HG02759 (cell line): Measurements from ENCODE around the gene SLC9A2.

Source experiments
- ATAC-seq: cut with Tn5 transposase; IDR thresholded peaks from one replicate; pipeline ENCODE4 v1.9.1; 2021; ENCODE audit warnings: mild to moderate bottlenecking, moderate library complexity; ENCODE audit not compliant: unreplicated experiment

The SLC9A2 gene

GRCh38 chr2:102618452-102619413 lies 620 bp upstream of the SLC9A2 start:
- ATAC-seq = no peak

DNA sequence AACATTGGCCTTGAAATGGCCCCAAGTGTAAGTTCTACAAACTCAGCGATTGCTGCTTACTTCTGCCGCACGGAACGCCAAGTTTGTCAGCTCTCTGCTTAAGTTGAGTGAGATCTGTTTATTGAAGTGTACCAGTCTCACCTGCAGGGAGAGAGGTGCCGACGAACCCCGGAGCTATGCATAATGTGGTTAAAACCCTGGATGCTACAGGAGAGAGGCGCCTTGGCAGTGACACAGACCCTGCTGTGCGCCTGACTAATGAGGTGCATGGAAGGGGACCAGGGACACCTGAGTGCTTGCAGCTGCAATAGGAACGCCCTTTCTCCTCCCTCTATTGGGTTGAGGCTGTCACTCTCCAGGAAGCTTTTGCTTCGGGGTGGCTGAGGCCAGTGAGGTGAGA lies 979 bp downstream of the SLC9A2 start:
- ATAC-seq = no peak

- no peak for ATAC-seq
Measured at GRCh38 chr2:102621630-102622029, 2.3 kb downstream of the SLC9A2 start.

- ATAC-seq = no peak
Measured at GRCh38 chr2:102622646-102623045, 3.3 kb downstream of the SLC9A2 start.

- no peak for ATAC-seq
Measured at GRCh38 chr2:102630458-102630857, 11.1 kb downstream of the SLC9A2 start.

DNA sequence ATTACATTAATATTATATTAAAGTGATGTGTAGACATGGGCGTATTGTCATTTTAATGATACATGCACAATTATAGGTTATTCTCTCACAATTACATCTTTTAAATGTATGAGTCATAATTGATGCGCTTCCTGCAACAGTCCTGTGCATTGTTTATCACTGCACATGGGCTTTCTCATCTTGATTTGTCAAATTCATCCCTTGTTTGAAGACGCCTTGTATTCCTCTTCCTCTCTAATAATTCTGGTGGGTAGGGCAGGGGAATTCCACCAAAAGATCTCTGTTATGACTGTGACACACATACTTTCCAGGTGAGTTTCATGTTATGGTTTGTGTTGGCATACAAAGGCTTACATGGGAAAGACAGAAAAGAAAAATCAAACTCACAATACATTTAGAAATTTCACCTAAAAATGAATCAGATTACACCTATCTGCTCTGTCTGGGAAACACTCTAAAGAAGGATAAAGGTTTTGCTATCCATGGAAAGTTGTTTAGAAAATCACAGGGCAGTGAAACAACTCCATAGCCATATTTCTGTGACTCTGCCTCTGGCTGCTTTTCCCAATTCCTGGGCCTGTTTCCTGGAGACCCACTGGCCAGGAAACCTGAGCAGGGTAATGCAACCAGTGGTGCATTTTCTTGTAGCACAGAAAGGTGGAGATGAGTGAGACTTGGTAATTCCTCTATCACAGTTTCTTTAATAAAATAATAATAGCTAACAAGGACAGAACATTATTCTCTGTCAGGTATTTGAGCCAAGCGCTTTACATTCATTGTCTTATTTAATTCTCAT lies 13.2 kb downstream of the SLC9A2 start:
- ATAC-seq = no peak

- no peak for ATAC-seq
Measured at GRCh38 chr2:102634831-102635241, 15.5 kb downstream of the SLC9A2 start.

DNA sequence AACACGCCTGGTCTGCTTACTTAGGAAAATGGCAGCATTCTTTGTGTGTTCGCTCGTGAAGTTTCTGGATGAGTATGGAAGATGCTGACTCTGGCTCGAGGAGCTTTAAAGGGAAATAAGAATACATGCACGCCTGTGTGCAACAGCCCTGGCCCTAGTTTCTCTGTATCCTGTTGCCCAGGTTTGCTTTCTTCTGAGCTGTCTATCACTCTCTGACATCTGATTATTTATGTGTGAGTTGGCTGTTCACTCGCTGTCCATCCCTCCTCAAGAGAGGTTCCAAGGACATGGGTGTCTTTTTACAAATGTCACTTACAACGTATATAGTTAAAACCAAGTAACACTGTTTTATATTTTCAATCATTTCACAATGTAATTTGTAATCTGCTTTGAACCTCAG lies 16.0 kb downstream of the SLC9A2 start:
- ATAC-seq = no peak

- no peak for ATAC-seq
Measured at GRCh38 chr2:102636283-102636907, 17.0 kb downstream of the SLC9A2 start.

GRCh38 chr2:102637358-102637757 lies 18.0 kb downstream of the SLC9A2 start:
- ATAC-seq = no peak

- ATAC-seq = no peak
Measured at GRCh38 chr2:102639429-102639828, 20.1 kb downstream of the SLC9A2 start.

DNA sequence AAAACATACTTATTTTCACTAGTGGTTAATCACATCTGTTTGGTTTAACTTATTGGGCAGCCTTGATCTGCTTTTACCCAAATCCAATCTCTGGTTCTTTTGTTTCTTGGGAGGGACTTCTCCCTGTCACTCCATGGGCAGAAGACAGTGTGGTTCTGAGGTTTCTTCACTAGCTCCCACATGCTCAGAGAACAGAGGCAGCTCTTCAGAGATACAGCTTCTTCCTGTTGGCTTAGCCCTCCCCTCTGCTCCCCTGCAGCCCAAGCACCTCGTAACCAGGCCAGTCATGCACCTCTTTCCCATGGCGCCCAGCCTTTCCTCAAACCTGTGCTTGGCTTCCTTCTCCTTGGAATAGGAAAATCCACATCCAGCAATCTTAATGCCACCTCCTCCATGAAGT lies 32.8 kb downstream of the SLC9A2 start:
- ATAC-seq = no peak

- ATAC-seq = peak; percentile 77
Measured at GRCh38 chr2:102657770-102658169, 38.4 kb downstream of the SLC9A2 start.

DNA sequence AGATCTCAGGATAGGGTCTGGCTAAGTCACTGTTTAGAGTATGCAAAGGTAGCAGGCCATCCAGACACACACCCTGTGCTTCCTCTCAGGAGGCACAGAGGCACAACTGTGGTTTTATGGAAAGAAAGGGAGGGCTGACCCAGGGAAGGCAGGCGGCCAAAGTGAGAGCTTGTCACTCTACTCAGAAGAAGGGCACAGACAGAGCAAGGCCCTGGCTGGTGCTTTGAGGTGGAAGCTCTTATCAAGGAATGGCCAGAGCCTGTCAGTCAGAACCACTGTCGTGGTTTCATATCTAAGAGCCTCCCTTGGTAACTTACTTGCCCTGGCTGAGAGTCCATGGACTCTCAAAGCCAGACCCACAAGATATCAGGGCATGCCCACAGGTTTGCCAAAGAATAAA lies 40.7 kb downstream of the SLC9A2 start:
- no peak for ATAC-seq

- ATAC-seq = no peak
Measured at GRCh38 chr2:102660574-102660973, 41.2 kb downstream of the SLC9A2 start.

- no peak for ATAC-seq
Measured at GRCh38 chr2:102661846-102662245, 42.5 kb downstream of the SLC9A2 start.

- ATAC-seq = no peak
Measured at GRCh38 chr2:102662833-102663232, 43.5 kb downstream of the SLC9A2 start.

- ATAC-seq = no peak
Measured at GRCh38 chr2:102663381-102663780, 44.0 kb downstream of the SLC9A2 start.

- peak; percentile 79 for ATAC-seq
Measured at GRCh38 chr2:102664471-102664909, 45.1 kb downstream of the SLC9A2 start.

- ATAC-seq = no peak
Measured at GRCh38 chr2:102667072-102667471, 47.7 kb downstream of the SLC9A2 start.

- no peak for ATAC-seq
Measured at GRCh38 chr2:102668171-102668570, 48.8 kb downstream of the SLC9A2 start.
